H9 (cell line): ENCODE results near the gene RBMS2. TPM values are rescaled to one million over a fixed set of nuclear protein-coding genes. Genes with fewer than 3 reads are reported as not detected.

Experiments used
- DNase-seq: peaks from one replicate; pipeline ENCODE4 v3.0.0-alpha.2; 2017
- H2AFZ ChIP-seq: one replicate; pipeline ENCODE4 v1.6.1; 2013; ENCODE audit warnings: mild to moderate bottlenecking, low read length, control low read depth, moderate library complexity
- H2AK5ac ChIP-seq: 2 replicates; pipeline ENCODE4 v1.6.1; 2013; ENCODE audit warnings: low read length, control low read depth, mixed read lengths; ENCODE audit not compliant: insufficient read length
- H2BK120ac ChIP-seq: one replicate; pipeline ENCODE4 v1.6.1; 2013; ENCODE audit warnings: low read depth, mild to moderate bottlenecking, low read length, control low read depth, inconsistent platforms; ENCODE audit not compliant: poor library complexity, severe bottlenecking
- H2BK12ac ChIP-seq: 2 replicates; pipeline ENCODE4 v1.6.1; 2013; ENCODE audit warnings: low read length, control low read depth, mixed read lengths, low read depth; ENCODE audit not compliant: insufficient read length
- H2BK15ac ChIP-seq: 2 replicates; pipeline ENCODE4 v1.6.1; 2013; ENCODE audit warnings: low read depth, low read length, control low read depth
- H2BK20ac ChIP-seq: one replicate; pipeline ENCODE4 v1.6.1; 2013; ENCODE audit warnings: low read depth, mild to moderate bottlenecking, low read length, control low read depth, inconsistent platforms; ENCODE audit not compliant: poor library complexity, severe bottlenecking
- H2BK5ac ChIP-seq: 2 replicates; pipeline ENCODE4 v1.6.1; 2013; ENCODE audit warnings: low read length, control low read depth, mixed read lengths; ENCODE audit not compliant: insufficient read length
- H3K14ac ChIP-seq: 2 replicates; pipeline ENCODE4 v1.6.1; 2013; ENCODE audit warnings: low read length, control low read depth; ENCODE audit not compliant: insufficient read depth
- H3K18ac ChIP-seq: 2 replicates; pipeline ENCODE4 v1.6.1; 2013; ENCODE audit warnings: low read depth, mild to moderate bottlenecking, mixed read lengths, low read length, control low read depth; ENCODE audit not compliant: insufficient read length
- H3K23ac ChIP-seq: 2 replicates; pipeline ENCODE4 v1.6.1; 2013; ENCODE audit warnings: low read length, control low read depth, mixed read lengths, low read depth; ENCODE audit not compliant: insufficient read length
- H3K23me2 ChIP-seq: 2 replicates; pipeline ENCODE4 v1.6.1; 2013; ENCODE audit warnings: low read depth, mild to moderate bottlenecking, mixed read lengths, low read length, control low read depth; ENCODE audit not compliant: insufficient read length, poor library complexity, severe bottlenecking
- H3K27ac ChIP-seq: 2 replicates; pipeline ENCODE4 v1.5.1; 2013; ENCODE audit warnings: low read length, control low read depth, mixed read lengths, low read depth; ENCODE audit not compliant: insufficient read length
- H3K27me3 ChIP-seq: 2 replicates; pipeline ENCODE4 v1.6.1; 2013; ENCODE audit warnings: low read length, control low read depth, inconsistent platforms; ENCODE audit not compliant: insufficient read depth
- H3K4ac ChIP-seq: 2 replicates; pipeline ENCODE4 v1.6.1; 2013; ENCODE audit warnings: low read depth, mild to moderate bottlenecking, control low read depth, inconsistent platforms, low read length, moderate library complexity
- H3K4me1 ChIP-seq: 2 replicates; pipeline ENCODE4 v1.6.1; 2013; ENCODE audit warnings: low read length, control low read depth, inconsistent platforms; ENCODE audit not compliant: insufficient read depth
- H3K4me2 ChIP-seq: 2 replicates; pipeline ENCODE4 v1.6.1; 2013; ENCODE audit warnings: low read length, control low read depth, mixed read lengths; ENCODE audit not compliant: insufficient read length, insufficient read depth
- H3K56ac ChIP-seq: 2 replicates; pipeline ENCODE4 v1.6.1; 2013; ENCODE audit warnings: low read depth, mild to moderate bottlenecking, mixed read lengths, low read length, control low read depth; ENCODE audit not compliant: insufficient read length
- H3K79me1 ChIP-seq: 2 replicates; pipeline ENCODE4 v1.6.1; 2013; ENCODE audit warnings: low read depth, mild to moderate bottlenecking, moderate library complexity, low read length, control low read depth, inconsistent platforms; ENCODE audit not compliant: insufficient read depth, poor library complexity, severe bottlenecking
- H3K79me2 ChIP-seq: 2 replicates; pipeline ENCODE4 v1.6.1; 2013; ENCODE audit warnings: low read length, control low read depth, inconsistent platforms; ENCODE audit not compliant: insufficient read depth
- H3K9ac ChIP-seq: 2 replicates; pipeline ENCODE4 v1.6.1; 2013; ENCODE audit warnings: low read length, control low read depth, mixed read lengths; ENCODE audit not compliant: insufficient read length; ENCODE audit errors: extremely low read depth
- H3K9me3 ChIP-seq: one replicate; pipeline ENCODE4 v1.6.1; 2013; ENCODE audit warnings: low read depth, low read length, inconsistent platforms; ENCODE audit not compliant: control insufficient read depth
- H3T11ph ChIP-seq: one replicate; pipeline ENCODE4 v1.6.1; 2013; ENCODE audit warnings: mild to moderate bottlenecking, low read length, control low read depth, inconsistent platforms
- H4K20me1 ChIP-seq: one replicate; pipeline ENCODE4 v1.6.1; 2013; ENCODE audit not compliant: control insufficient read depth, insufficient read length, insufficient read depth
- H4K5ac ChIP-seq: 2 replicates; pipeline ENCODE4 v1.6.1; 2013; ENCODE audit warnings: low read depth, mild to moderate bottlenecking, mixed read lengths, low read length, control low read depth; ENCODE audit not compliant: insufficient read length
- H4K8ac ChIP-seq: replicated peaks from 2 replicates; pipeline ENCODE4 v1.6.1; 2013; ENCODE audit warnings: low read length, control low read depth, mixed read lengths, low read depth; ENCODE audit not compliant: insufficient read length
- H4K91ac ChIP-seq: 2 replicates; pipeline ENCODE4 v1.6.1; 2013; ENCODE audit warnings: low read depth, mild to moderate bottlenecking, moderate library complexity, mixed read lengths, low read length, control low read depth; ENCODE audit not compliant: insufficient read length
- H3K27ac Mint-ChIP-seq, 3 experiments: 2 replicates in 2 of 3; 3 replicates in 1 of 3; pipeline ENCODE4 v1.8.0; 2020 to 2021; ENCODE audit warnings: mixed read lengths in 3 of 3, mild to moderate bottlenecking in 1 of 3, moderate library complexity in 1 of 3
- H3K27me3 Mint-ChIP-seq: 2 replicates; pipeline ENCODE4 v1.8.0; 2021; ENCODE audit warnings: low read depth, mild to moderate bottlenecking, moderate library complexity, mixed read lengths
- H3K36me3 Mint-ChIP-seq, 3 experiments: 2 replicates in 2 of 3; 3 replicates in 1 of 3; pipeline ENCODE4 v1.8.0; 2020 to 2021; ENCODE audit warnings: low read depth in 3 of 3, mixed read lengths in 3 of 3; ENCODE audit not compliant: insufficient read depth in 1 of 3
- H3K4me1 Mint-ChIP-seq, 2 experiments: 2 replicates each; pipeline ENCODE4 v1.8.0; 2020; ENCODE audit warnings: mixed read lengths in 2 of 2
- H3K4me3 Mint-ChIP-seq, 2 experiments: 2 replicates in 1 of 2; 3 replicates in 1 of 2; pipeline ENCODE4 v1.8.0; 2020 to 2021; ENCODE audit warnings: mild to moderate bottlenecking in 2 of 2, mixed read lengths in 2 of 2, moderate library complexity in 1 of 2
- H3K9me3 Mint-ChIP-seq, 2 experiments: 2 replicates in 1 of 2; 3 replicates in 1 of 2; pipeline ENCODE4 v1.8.0; 2020; ENCODE audit warnings: mild to moderate bottlenecking in 2 of 2, mixed read lengths in 2 of 2, moderate library complexity in 1 of 2
- WGBS: extraction: QIAGEN DNeasy Blood & Tissue Kit; methylation state at CpG from one replicate; pipeline ENCODE4 v1.1.7; 2013; ENCODE audit warnings: missing lambda C conversion rate, low lambda C conversion rate, mixed read lengths; ENCODE audit not compliant: insufficient read length; ENCODE audit errors: extremely low coverage; 5-methylcytosine and 5-hydroxymethylcytosine counted together
- total RNA-seq: library from RNA; stranded (reverse); gene quantifications from 2 replicates; pipeline ENCODE4 v1.2.1, GENCODE V29; 2021
- TF ChIP-seq, protein P1 (sequence below): fragments of 200-600 bp; sonication (generic); conservative IDR thresholded peaks from 3 replicates; pipeline ENCODE4 v1.8.0; 2021; ENCODE audit warnings: antibody characterized with exemption, mild to moderate bottlenecking

Gene RBMS2
- total RNA-seq, 1 experiment from 2014 or later = 9.5 TPM

GRCh38 chr12:56599797-56600196 lies 78.2 kb downstream of the RBMS2 start:
- H3K9me3 ChIP-seq = no peaks in the 10 kb centered on the region
- H3T11ph ChIP-seq = no peak overlapping the region
- H3K9ac ChIP-seq = no peak overlapping the region
- H4K20me1 ChIP-seq = no peaks in the 10 kb centered on the region
- H3K4me1 ChIP-seq = no peaks in the 10 kb centered on the region
- H2BK15ac ChIP-seq = no peak overlapping the region
- Mint-ChIP-seq H3K36me3 (peaks cover 52 to 84% (median 78%) of the 10 kb centered on the region in 3 experiments), H3K9me3 (no peaks in the 10 kb centered on the region), H3K27ac (peak overlapping the region in 1 of 3 experiments; percentile 75; a peak in 1 of 7 replicates), H3K27me3 (no peaks in the 10 kb centered on the region), H3K4me1 (peaks cover 6 to 14% of the 10 kb centered on the region in 2 experiments), H3K4me3 (no peak overlapping the region)
- no peak overlapping the region for H2BK5ac ChIP-seq
- no peak overlapping the region for H2BK20ac ChIP-seq
- no peaks in the 10 kb centered on the region for H3K27me3 ChIP-seq
- no peak overlapping the region for H3K14ac ChIP-seq
- no peak overlapping the region for H4K5ac ChIP-seq
- no peak for DNase-seq
- TF ChIP-seq, protein P1, sequence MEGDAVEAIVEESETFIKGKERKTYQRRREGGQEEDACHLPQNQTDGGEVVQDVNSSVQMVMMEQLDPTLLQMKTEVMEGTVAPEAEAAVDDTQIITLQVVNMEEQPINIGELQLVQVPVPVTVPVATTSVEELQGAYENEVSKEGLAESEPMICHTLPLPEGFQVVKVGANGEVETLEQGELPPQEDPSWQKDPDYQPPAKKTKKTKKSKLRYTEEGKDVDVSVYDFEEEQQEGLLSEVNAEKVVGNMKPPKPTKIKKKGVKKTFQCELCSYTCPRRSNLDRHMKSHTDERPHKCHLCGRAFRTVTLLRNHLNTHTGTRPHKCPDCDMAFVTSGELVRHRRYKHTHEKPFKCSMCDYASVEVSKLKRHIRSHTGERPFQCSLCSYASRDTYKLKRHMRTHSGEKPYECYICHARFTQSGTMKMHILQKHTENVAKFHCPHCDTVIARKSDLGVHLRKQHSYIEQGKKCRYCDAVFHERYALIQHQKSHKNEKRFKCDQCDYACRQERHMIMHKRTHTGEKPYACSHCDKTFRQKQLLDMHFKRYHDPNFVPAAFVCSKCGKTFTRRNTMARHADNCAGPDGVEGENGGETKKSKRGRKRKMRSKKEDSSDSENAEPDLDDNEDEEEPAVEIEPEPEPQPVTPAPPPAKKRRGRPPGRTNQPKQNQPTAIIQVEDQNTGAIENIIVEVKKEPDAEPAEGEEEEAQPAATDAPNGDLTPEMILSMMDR = no peak
- H3K27ac ChIP-seq = no peak overlapping the region
- no peak overlapping the region for H2AFZ ChIP-seq
- H3K18ac ChIP-seq = no peak overlapping the region
- no CpG with 5 or more reads among the region's 10 CpGs for WGBS
- no peaks in the 10 kb centered on the region for H3K23me2 ChIP-seq
- no peaks in the 10 kb centered on the region for H3K79me1 ChIP-seq
- H2AK5ac ChIP-seq = no peak overlapping the region
- H3K79me2 ChIP-seq = 0 out of 2 replicates have a peak, but pooled peaks cover 2% of the 10 kb centered on the region
- H3K23ac ChIP-seq = no peak overlapping the region
- no peak overlapping the region for H4K91ac ChIP-seq
- H2BK12ac ChIP-seq = no peak overlapping the region
- no peak overlapping the region for H4K8ac ChIP-seq
- no peak overlapping the region for H3K4ac ChIP-seq
- H3K4me2 ChIP-seq = no peak overlapping the region
- no peak overlapping the region for H3K56ac ChIP-seq
- no peak overlapping the region for H2BK120ac ChIP-seq
